DMS53 treated with DMSO at 0.1 percent for 48 hours (cell line): ENCODE measurements around the gene PTGR1.
"Not testable (repeated sequence)": the region's sequence is repeated elsewhere in the genome, so short reads cannot be mapped to it uniquely, and the experiment has no call there.

Experiments used
- DNase-seq: peaks from one replicate; lab custom pipeline; 2025; ENCODE audit not compliant: unreplicated experiment; lab: John Stamatoyannopoulos, UW

Gene PTGR1

DNA sequence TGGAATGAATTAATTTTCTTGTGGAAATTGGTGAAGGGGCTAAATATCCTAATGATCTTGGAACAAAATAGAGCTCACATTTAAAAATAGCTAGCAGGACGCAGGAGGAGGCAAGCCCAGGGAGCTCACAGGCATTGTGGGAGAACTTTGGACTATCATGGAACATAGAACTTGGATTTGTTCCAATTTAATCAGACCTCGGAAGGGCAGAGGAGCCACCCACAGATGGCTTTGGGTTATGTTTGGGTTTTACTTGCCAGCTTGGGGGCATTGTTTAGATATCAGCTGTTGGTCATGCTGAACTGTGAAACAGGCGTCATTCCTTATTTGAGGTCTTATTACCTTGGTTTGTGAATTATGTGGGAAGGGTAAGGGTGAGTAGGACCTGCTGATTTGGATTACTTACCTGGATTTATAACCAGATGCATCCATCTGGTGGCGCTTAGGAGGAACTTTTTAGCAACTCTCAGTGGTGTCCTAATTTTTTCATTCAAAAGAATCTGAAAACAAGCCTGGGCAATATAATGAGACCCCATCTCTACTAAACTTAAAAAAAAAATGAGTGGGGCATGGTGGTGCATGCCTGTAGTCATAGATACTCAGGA, 14.1 kb upstream of the PTGR1 start:
- no peak for DNase-seq

DNA sequence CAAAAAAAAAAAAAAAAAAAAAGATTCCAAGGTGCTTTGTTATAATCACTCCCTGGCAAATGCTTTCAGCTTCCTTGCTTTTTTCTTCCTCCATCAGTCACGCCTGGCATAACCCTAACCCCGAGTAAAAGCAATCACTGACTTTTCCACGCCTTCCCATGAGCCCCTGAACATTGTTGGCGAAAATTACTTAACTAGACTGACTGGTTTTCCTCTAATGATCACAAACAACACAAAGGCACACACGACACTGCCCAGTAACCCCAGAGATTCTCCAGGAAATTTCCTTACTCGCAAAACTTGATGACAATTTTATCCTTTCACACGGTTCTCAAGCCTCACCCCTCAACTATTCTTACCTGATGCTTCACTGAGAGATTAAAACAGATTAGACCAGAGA, 11.4 kb upstream of the PTGR1 start:
- no peak for DNase-seq

- DNase-seq, result no peak
Measured at GRCh38 chr9:111610149-111610548, 10.7 kb upstream of the PTGR1 start.

- DNase-seq, result no peak
Measured at GRCh38 chr9:111605041-111605559, 5.7 kb upstream of the PTGR1 start.

DNA sequence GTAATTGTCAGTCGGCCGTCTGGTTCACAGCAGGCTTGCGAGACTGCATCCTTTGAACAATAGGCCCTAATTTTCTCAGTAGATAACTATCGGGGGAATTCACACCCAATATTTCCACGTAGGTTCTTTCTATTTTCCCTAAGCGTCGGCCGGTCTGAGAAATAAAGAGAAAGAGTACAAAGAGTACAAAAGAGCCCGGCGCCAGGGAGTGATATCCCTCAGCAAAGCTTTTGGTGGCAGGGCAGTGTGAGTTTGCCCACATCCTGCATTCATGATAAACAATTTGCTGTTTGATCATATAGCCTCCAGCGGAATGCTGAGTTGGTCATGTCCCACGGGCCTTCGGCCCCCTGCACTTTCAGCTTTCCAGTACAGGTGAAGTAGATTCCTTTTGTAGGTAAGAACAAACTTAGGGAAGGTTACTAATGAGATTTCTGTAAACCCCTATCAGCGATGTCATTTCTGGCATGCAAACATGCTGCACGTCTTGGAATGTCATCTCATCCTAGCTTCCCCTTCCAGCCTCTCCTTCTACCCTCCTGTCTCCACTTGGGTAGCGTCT, 4.7 kb upstream of the PTGR1 start:
- no peak for DNase-seq

- no peak for DNase-seq
Measured at GRCh38 chr9:111603041-111603440, 3.6 kb upstream of the PTGR1 start.

- no peak for DNase-seq
Measured at GRCh38 chr9:111601237-111602018, 2.0 kb upstream of the PTGR1 start.

- no peak for DNase-seq
Measured at GRCh38 chr9:111599955-111600343, 502 bp upstream of the PTGR1 start.

DNA sequence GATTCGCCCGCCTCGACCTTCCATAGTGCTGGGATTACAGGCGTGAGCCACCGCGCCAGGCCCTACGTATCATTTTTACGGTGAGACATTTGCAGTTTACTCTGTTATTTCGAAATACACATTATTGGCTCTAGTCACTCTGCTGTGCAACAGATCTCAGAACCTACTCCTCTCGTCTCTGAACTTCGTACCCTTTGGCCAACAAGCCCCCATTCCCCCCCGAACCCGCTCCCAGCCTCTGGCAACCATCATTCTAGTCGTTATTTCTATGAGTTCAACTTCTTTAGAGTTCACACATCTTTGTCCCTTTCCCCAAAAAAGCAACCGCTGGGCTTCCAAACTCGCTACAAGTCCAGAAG, 735 bp downstream of the PTGR1 start:
- DNase-seq, result peak; percentile 1

GRCh38 chr9:111597852-111598732, 1.4 kb downstream of the PTGR1 start:
- peak; percentile 68 for DNase-seq

GRCh38 chr9:111588846-111589245, 10.6 kb downstream of the PTGR1 start:
- no peak for DNase-seq

DNA sequence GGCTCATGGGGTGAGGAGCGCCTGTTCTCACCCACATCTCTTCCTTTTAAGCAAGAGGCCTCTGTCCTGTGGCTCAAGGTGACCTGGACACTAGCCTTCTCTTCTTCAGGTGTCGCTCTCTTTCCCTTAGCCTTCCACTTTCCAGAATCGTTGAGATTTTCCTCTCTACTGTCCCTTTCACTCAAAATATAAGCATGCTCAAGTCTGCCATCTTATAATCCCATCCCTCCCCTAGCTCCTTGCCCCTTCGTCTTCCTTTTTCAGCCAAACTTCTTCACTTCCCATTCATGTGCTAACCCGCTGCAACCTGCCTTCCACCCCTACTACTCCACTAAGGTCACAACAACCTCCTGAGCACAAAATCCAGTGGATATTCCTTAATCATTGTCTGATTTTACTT, 13.1 kb downstream of the PTGR1 start:
- no peak for DNase-seq

DNA sequence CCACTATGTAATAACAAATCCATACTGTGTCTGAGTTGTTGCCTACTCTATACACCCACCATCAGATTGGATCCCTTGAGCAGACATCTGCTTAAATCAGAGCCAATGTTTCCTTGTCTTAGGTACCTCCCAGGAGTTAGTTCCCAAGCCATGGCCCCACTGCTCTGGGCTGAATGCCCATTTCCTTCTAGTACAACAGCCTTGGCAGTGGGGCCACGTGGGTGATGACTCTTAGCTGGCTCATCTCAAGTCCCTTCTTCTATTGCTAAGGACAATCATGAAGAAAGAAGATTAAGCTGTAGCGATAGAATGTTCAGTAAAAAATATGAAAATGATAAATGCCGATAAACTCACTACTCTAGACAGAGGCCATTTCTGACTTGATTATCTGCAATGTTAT, 16.6 kb downstream of the PTGR1 start:
- DNase-seq, result no peak

DNA sequence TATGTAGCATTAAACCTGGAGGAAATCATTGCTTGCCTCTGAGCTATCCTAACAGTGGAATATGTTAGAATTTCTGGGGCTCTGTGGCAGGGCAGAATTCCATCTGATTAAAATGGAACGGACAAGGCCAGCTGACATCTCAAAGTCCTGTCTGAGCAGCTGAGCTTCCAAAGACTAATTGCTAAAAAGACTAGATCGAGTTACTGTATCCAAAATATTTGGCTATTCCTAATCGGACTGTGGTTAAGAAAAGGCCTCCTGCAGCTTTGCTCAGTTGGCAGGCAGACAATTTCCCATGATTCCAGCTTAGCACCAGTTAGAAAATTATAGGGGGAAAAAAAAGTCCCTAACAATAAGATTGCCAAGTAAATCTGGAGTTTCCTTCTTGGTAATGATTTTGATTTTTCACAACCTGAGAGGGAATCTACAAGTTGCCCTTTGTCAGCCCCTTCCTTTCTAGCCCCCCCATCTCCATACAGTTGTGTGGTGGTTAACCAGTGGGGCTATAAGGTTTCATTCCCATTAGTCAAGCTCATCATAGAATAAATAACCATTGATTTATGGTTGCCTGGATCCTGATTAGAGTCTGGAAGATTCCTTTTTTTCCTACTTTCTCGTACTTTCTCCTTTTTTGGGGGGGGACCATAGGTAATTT, 26.4 kb downstream of the PTGR1 start:
- no peak for DNase-seq

- not testable (repeated sequence) for DNase-seq
Measured at GRCh38 chr9:111568127-111568526, 31.3 kb downstream of the PTGR1 start.

DNA sequence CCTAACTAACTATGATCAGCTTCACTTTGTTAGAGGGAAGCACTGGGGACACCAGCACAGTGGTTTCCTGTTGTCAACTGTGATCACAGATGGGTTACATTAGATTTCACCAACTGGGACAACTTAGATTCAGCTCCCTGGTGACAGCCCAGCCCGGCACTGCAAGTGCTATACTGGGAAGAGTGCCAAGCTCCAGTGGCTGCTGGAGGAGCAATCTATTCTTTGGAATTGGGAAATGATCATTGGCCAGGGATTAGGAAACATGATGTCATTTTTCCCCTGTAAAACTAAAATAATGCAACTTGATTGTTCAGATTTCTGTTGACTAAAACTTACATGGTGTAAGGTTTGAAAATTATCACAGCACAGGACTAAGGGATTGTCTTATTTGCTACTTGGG, 33.2 kb downstream of the PTGR1 start:
- no peak for DNase-seq

DNA sequence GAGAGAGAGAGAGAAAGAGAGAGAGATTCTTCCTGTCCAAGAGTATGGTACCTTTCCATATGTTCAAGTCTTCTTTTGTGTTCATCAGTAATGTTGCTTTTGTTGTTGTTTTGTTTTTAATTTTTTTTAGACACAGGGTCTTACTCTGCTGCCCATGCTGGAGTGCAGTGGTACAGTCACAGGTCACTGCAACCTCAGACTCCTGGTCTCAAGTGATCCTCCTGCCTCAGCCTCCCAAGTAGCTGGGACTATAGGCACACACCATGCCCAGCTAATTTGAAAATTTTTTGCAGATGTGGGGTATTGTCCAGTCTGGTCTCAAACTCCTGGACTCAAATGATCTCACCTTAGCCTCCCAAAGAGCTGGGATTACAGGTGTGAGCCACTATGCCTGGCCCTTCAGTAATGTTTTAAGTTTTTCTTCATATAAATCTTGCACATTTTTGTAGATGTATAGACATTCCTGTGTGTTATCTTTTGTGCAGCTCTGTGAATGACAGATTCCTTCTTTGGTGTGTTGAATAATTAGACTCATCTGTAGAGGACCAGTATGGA, 38.2 kb downstream of the PTGR1 start:
- DNase-seq, result no peak

DNA sequence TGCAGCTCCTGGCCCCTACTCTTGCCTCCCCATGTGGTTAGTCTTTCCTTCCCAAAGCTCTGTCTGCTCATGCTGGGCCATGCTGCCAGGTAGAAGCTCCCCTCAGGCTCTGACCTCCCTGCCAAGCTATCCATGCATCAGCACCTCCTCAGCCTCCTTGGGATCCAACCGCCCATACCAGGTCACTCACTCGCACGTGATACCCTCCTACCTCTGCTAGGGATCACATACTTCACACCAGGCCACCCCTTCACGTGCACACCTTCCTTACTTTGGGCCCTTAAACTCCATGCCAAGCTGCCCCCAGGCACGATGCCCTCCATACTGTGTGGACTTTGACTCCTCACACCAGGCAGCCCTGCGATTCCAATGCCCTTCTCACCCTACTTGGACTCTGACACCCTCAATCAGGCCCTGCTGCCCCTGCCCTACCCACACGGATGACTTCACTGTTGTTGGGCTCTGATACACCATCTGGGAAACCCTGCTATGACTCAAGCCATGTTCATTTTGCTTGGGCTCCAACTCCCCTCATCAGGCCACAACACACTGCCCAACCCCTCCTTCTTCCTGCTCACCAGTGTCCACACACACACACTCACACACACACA, 40.3 kb downstream of the PTGR1 start:
- DNase-seq, result no peak

- not testable (repeated sequence) for DNase-seq
Measured at GRCh38 chr9:111555425-111555824, 44.0 kb downstream of the PTGR1 start.

DNA sequence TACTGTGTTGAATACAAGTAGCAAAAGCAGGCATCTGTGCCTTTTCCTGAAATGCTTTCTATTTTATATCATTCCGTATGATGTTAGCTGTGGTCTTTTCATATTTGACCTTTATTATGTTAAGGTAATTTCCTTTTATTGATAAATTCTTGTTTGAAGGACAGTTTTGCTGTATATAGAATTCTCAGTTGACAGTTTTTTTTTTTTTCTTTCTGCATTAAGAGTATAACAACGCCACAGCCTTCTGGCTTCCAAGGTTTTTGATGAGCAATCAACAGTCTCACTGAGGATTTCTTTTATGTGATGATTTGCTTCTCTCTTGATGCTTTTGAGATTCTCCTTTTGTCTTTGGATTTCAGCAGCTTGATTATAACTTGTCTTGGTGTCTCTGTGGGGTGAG, 50.8 kb downstream of the PTGR1 start:
- DNase-seq, result no peak
